ENCODE data around the gene PTPN20. TPM values are rescaled to one million over a fixed set of nuclear protein-coding genes. Genes with fewer than 3 reads are reported as not detected.

PTPN20 gene
- total RNA-seq, 3 donors from 2014 or later (not counting 1 experiment from before 2014, with no cell fraction given), result 0.78 to 1.6 TPM; not detected in 1

DNA sequence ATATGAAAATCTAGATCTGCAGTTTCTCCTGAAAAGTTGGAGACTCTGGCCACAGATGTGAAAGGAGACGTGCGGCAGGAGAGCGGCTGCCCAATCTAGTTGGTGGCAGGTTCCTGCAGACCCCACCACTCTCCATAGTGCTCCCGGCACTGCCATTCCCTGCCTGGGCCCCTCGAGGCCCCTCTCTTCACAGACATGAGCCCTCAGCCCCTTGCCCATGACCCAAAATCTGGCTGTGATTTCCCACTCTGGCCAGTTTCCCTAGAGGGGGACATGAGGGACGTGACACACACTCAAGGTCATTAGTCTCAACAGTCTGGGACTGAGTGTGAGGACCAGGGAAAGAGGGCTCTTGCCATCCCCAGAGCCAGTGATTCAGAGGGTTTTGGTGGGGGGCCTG, 138.7 kb downstream of the PTPN20 start:
- Mint-ChIP-seq H3K9me3 (no peaks in the 10 kb centered on the region), H3K4me1 (peaks cover 10 to 14% of the 10 kb centered on the region in 2 donors), H3K36me3 (no peaks in the 10 kb centered on the region), H3K27ac (no peak overlapping the region), H3K4me3 (no peak overlapping the region), H3K27me3 (ENCODE audit: low read depth in 2 of 2) (no peaks in the 10 kb centered on the region)
- Histone ChIP-seq H3K27me3 (ENCODE audit: control insufficient read depth, insufficient read depth, low read length) (no peaks in the 10 kb centered on the region), H3K36me3 (ENCODE audit: control insufficient read depth, insufficient read depth, low read length) (no peaks in the 10 kb centered on the region), H3K4me1 (ENCODE audit: control insufficient read depth, insufficient read depth, low read length) (peaks cover 7% of the 10 kb centered on the region), H3K9me3 (ENCODE audit: control insufficient read depth, insufficient read depth, low read length) (no peaks in the 10 kb centered on the region), H3K4me3 (ENCODE audit: low read length) (no peak overlapping the region), H3K27ac (ENCODE audit: low read length) (no peak overlapping the region)
- TF ChIP-seq, protein P1, sequence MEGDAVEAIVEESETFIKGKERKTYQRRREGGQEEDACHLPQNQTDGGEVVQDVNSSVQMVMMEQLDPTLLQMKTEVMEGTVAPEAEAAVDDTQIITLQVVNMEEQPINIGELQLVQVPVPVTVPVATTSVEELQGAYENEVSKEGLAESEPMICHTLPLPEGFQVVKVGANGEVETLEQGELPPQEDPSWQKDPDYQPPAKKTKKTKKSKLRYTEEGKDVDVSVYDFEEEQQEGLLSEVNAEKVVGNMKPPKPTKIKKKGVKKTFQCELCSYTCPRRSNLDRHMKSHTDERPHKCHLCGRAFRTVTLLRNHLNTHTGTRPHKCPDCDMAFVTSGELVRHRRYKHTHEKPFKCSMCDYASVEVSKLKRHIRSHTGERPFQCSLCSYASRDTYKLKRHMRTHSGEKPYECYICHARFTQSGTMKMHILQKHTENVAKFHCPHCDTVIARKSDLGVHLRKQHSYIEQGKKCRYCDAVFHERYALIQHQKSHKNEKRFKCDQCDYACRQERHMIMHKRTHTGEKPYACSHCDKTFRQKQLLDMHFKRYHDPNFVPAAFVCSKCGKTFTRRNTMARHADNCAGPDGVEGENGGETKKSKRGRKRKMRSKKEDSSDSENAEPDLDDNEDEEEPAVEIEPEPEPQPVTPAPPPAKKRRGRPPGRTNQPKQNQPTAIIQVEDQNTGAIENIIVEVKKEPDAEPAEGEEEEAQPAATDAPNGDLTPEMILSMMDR (IDR thresholded peaks at IDR 0.05), result no peak
- intact Hi-C loops (cut with micrococcal nuclease), result no loop called here
- DNase-seq (no peak), ATAC-seq (no peak)
- WGBS (ENCODE audit: insufficient coverage), result 89% methylated on average over 6 of the region's 6 CpGs

GRCh38 chr10:47050618-47051455, 139.6 kb downstream of the PTPN20 start:
- Histone ChIP-seq H3K4me1 (ENCODE audit: control insufficient read depth, insufficient read depth, low read length) (peaks cover 7% of the 10 kb centered on the region), H3K36me3 (ENCODE audit: control insufficient read depth, insufficient read depth, low read length) (no peaks in the 10 kb centered on the region), H3K9me3 (ENCODE audit: control insufficient read depth, insufficient read depth, low read length) (no peaks in the 10 kb centered on the region), H3K27ac (ENCODE audit: low read length) (no peak overlapping the region), H3K4me3 (ENCODE audit: low read length) (no peak overlapping the region), H3K27me3 (ENCODE audit: control insufficient read depth, insufficient read depth, low read length) (no peaks in the 10 kb centered on the region)
- TF ChIP-seq, protein P1 (IDR thresholded peaks at IDR 0.05), result no peak
- intact Hi-C loops (cut with micrococcal nuclease), result no loop called here
- peaks cover 10 to 14% of the 10 kb centered on the region in 2 donors for H3K4me1 Mint-ChIP-seq
- ATAC-seq, result no peak
- 92% methylated on average over 16 of the region's 16 CpGs for WGBS (ENCODE audit: insufficient coverage)
- no peak overlapping the region for H3K4me3 Mint-ChIP-seq
- no peak overlapping the region for H3K27ac Mint-ChIP-seq
- H3K9me3 Mint-ChIP-seq, result no peaks in the 10 kb centered on the region
- no peaks in the 10 kb centered on the region for H3K27me3 Mint-ChIP-seq (ENCODE audit: low read depth in 2 of 2)
- no peaks in the 10 kb centered on the region for H3K36me3 Mint-ChIP-seq
- no peak for DNase-seq

GRCh38 chr10:47051741-47052238, 140.6 kb downstream of the PTPN20 start:
- intact Hi-C loops (cut with micrococcal nuclease), result no loop called here

More at GRCh38 chr10:47051741-47052238, 140.6 kb downstream of the PTPN20 start:
- no peaks in the 10 kb centered on the region for H3K36me3 ChIP-seq (ENCODE audit: control insufficient read depth, insufficient read depth, low read length)
- H3K4me1 ChIP-seq (ENCODE audit: control insufficient read depth, insufficient read depth, low read length), result peaks cover 10% of the 10 kb centered on the region
- H3K27ac Mint-ChIP-seq, result no peak overlapping the region
- H3K27me3 Mint-ChIP-seq (ENCODE audit: low read depth in 2 of 2), result no peaks in the 10 kb centered on the region
- H3K9me3 Mint-ChIP-seq, result no peaks in the 10 kb centered on the region
- WGBS (ENCODE audit: insufficient coverage), result 85% methylated on average over 5 of the region's 5 CpGs
- peaks cover 10 to 14% of the 10 kb centered on the region in 2 donors for H3K4me1 Mint-ChIP-seq
- no peak overlapping the region for H3K4me3 ChIP-seq (ENCODE audit: low read length)
- TF ChIP-seq, protein P1 (IDR thresholded peaks at IDR 0.05), result no peak
- DNase-seq (no peak), ATAC-seq (no peak)
- H3K4me3 Mint-ChIP-seq, result no peak overlapping the region
- no peaks in the 10 kb centered on the region for H3K27me3 ChIP-seq (ENCODE audit: control insufficient read depth, insufficient read depth, low read length)
- H3K9me3 ChIP-seq (ENCODE audit: control insufficient read depth, insufficient read depth, low read length), result no peaks in the 10 kb centered on the region
- no peak overlapping the region for H3K27ac ChIP-seq (ENCODE audit: low read length)
- no peaks in the 10 kb centered on the region for H3K36me3 Mint-ChIP-seq
